Mesendoderm (in vitro differentiated cells): ENCODE results near the gene GNGT2. TPM values are rescaled to one million over a fixed set of nuclear protein-coding genes. Genes with fewer than 3 reads are reported as not detected.

Source experiments
- DNase-seq: peaks from one replicate; pipeline ENCODE4 v3.0.0; 2013
- H2AK5ac ChIP-seq: 2 replicates; pipeline ENCODE4 v1.6.1; 2013; ENCODE audit warnings: low read length, inconsistent platforms
- H2BK120ac ChIP-seq: 2 replicates; pipeline ENCODE4 v1.6.1; 2013; ENCODE audit warnings: low read depth, mild to moderate bottlenecking, low read length, moderate library complexity, mixed read lengths
- H2BK15ac ChIP-seq: replicated peaks from 2 replicates; pipeline ENCODE4 v1.6.1; 2013; ENCODE audit warnings: low read depth, mild to moderate bottlenecking, moderate library complexity
- H2BK5ac ChIP-seq: 2 replicates; pipeline ENCODE4 v1.6.1; 2013; ENCODE audit warnings: low read length, inconsistent platforms
- H3K18ac ChIP-seq: 2 replicates; pipeline ENCODE4 v1.6.1; 2013; ENCODE audit warnings: mild to moderate bottlenecking, low read length, mixed read lengths
- H3K23ac ChIP-seq: one replicate; pipeline ENCODE4 v1.6.1; 2013; ENCODE audit warnings: low read length
- H3K27ac ChIP-seq: 2 replicates; pipeline ENCODE4 v1.5.1; 2013; ENCODE audit warnings: low read depth, mild to moderate bottlenecking, inconsistent platforms, low read length, moderate library complexity
- H3K27me3 ChIP-seq: 2 replicates; pipeline ENCODE4 v1.6.1; 2013; ENCODE audit warnings: low read length, control low read depth, mild to moderate bottlenecking, inconsistent platforms; ENCODE audit not compliant: insufficient read depth, poor library complexity
- H3K36me3 ChIP-seq: 2 replicates; pipeline ENCODE4 v1.6.1; 2013; ENCODE audit warnings: low read length, inconsistent platforms; ENCODE audit not compliant: control insufficient read depth, insufficient read depth
- H3K4ac ChIP-seq: one replicate; pipeline ENCODE4 v1.6.1; 2013; ENCODE audit warnings: low read depth, mild to moderate bottlenecking, low read length, moderate library complexity
- H3K4me1 ChIP-seq: 2 replicates; pipeline ENCODE4 v1.6.1; 2013; ENCODE audit warnings: low read depth, low read length, inconsistent platforms; ENCODE audit not compliant: control insufficient read depth
- H3K4me2 ChIP-seq: 2 replicates; pipeline ENCODE4 v1.6.1; 2013; ENCODE audit warnings: low read length
- H3K4me3 ChIP-seq: 2 replicates; pipeline ENCODE4 v1.5.1; 2013; ENCODE audit warnings: mild to moderate bottlenecking, low read length
- H3K56ac ChIP-seq: one replicate; pipeline ENCODE4 v1.6.1; 2013; ENCODE audit warnings: low read length
- H3K79me1 ChIP-seq: 2 replicates; pipeline ENCODE4 v1.6.1; 2013; ENCODE audit warnings: low read length, inconsistent platforms
- H3K79me2 ChIP-seq: 2 replicates; pipeline ENCODE4 v1.6.1; 2013; ENCODE audit warnings: mild to moderate bottlenecking, low read length; ENCODE audit not compliant: control insufficient read depth, insufficient read depth
- H3K9ac ChIP-seq: 2 replicates; pipeline ENCODE4 v1.6.1; 2013; ENCODE audit warnings: low read length, inconsistent platforms
- H4K5ac ChIP-seq: one replicate; pipeline ENCODE4 v1.6.1; 2013; ENCODE audit warnings: low read length
- H4K8ac ChIP-seq: one replicate; pipeline ENCODE4 v1.6.1; 2013; ENCODE audit warnings: low read depth, mild to moderate bottlenecking, control low read depth, low read length, moderate library complexity
- WGBS: extraction: QIAGEN DNeasy Blood & Tissue Kit; methylation state at CpG from one replicate; pipeline ENCODE4 v1.1.7; 2013; ENCODE audit warnings: low lambda C conversion rate, missing lambda C conversion rate; ENCODE audit not compliant: insufficient coverage; ENCODE audit errors: extremely low coverage; 5-methylcytosine and 5-hydroxymethylcytosine counted together
- polyA plus RNA-seq, 2 experiments: library from polyadenylated mRNA; stranded (reverse); fragments of 200-250 nt; gene quantifications; one replicate each; pipeline ENCODE4 v1.2.3, GENCODE V29; 2013

The GNGT2 gene
- 1.0 TPM for polyA plus RNA-seq (2013, experiment 1 of 2)
- 1.1 TPM for polyA plus RNA-seq (2013, experiment 2 of 2)

DNA sequence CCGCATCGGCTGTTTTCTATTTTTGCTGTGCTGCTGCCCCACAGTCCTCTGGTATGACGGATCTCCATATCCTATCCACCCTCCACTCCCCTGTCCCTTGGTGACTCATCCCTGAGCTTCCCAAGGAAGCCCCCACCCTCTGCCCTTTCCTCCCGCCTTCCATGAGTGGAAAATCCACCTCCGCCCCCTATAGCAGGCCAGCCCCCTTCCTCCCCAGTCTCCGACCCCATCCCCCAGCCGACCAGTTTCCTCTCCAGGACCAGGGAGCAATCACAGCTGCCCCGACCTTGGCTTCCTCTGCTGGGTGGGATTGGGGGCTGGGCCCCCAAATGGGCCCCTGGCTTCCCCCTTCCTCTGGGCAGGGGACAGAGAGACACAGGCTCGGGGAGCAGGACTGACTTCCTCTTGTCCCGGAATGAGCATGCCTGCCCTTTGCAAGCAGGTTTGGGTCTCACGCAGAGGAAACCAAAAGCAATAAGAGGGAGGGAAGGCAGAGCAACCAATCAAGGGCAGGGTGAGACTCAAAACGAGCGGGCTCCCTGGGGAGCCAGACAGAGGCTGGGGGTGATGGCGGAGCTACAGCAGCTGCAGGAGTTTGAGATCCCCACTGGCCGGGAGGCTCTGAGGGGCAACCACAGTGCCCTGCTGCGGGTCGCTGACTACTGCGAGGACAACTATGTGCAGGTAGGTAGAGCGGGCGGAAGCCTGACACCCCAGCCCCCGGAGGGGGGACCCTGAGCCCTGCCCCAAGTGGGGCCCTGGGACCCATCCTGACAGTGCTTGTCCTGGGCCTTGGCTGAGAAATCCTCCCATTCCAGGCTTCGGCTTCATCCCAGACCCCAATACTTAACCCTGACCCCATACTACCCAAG is at the start of gene GNGT2, which contains the start of gene ABI3:
GNGT2 (minus strand) TSS at position 417 of the 872 bp plus-strand sequence. CDS start 3,152 bp downstream, outside the sequence.
ABI3 (plus strand) TSS at position 550 of the 872 bp plus-strand sequence; CDS start at position 568, 18 bp downstream.
- H2BK120ac ChIP-seq = no peak within 1 kb of the TSS
- no peak within 1 kb of the TSS for H3K23ac ChIP-seq
- peak within 1 kb of the TSS; percentile 30 for H4K8ac ChIP-seq
- H2BK5ac ChIP-seq = no peak within 1 kb of the TSS
- H3K4me3 ChIP-seq = no peak within 1 kb of the TSS
- H3K9ac ChIP-seq = peak within 1 kb of the TSS; percentile 46
- no CpG with 5 or more reads among the region's 22 CpGs for WGBS
- H3K27me3 ChIP-seq = no peaks in the 10 kb centered on the region
- no peak within 1 kb of the TSS for H2BK15ac ChIP-seq
- DNase-seq = peak; percentile 73
- no peak within 1 kb of the TSS for H3K27ac ChIP-seq
- H3K79me1 ChIP-seq = no peaks in the 10 kb centered on the region
- peaks cover 7% of the 10 kb centered on the region for H3K4me1 ChIP-seq
- no peak within 1 kb of the TSS for H4K5ac ChIP-seq
- peak within 1 kb of the TSS; percentile 20 for H3K4me2 ChIP-seq
- peak within 1 kb of the TSS; percentile 59 for H3K56ac ChIP-seq
- H3K18ac ChIP-seq = peak within 1 kb of the TSS; percentile 65
- no peak within 1 kb of the TSS for H3K4ac ChIP-seq
- no peaks in the 10 kb centered on the region for H3K36me3 ChIP-seq
- no peaks in the 10 kb centered on the region for H3K79me2 ChIP-seq
- no peak within 1 kb of the TSS for H2AK5ac ChIP-seq

DNA sequence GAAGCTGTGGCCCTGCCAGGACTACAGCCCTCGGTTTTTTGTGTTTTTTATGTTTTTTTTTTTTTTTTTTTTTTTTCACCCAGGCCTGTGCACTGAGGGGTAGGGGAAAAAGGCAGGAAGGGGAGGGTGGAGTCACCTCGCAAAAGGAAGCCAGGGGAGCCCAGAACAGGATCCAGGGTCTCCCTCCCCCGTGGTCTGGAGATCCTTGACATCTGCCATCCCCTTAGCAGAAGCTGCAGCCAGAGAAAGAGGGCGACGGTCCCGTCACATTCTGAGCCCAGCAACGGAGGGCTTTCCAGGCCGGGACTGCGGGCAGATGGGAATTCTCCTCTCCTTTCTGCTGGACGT is 49.3 kb upstream of the GNGT2 start:
- H3K4ac ChIP-seq = no peak overlapping the region
- no peak overlapping the region for H2BK5ac ChIP-seq
- H2BK120ac ChIP-seq = no peak overlapping the region
- H4K8ac ChIP-seq = no peak overlapping the region
- H3K4me2 ChIP-seq = peak overlapping the region; percentile 52
- H3K27me3 ChIP-seq = no peaks in the 10 kb centered on the region
- H3K56ac ChIP-seq = peak overlapping the region; percentile 82
- H3K4me3 ChIP-seq = no peak overlapping the region
- no peak overlapping the region for H2BK15ac ChIP-seq
- H3K9ac ChIP-seq = peak overlapping the region; percentile 64
- no peaks in the 10 kb centered on the region for H3K79me2 ChIP-seq
- H3K36me3 ChIP-seq = no peaks in the 10 kb centered on the region
- H3K18ac ChIP-seq = no peak overlapping the region
- no peaks in the 10 kb centered on the region for H3K79me1 ChIP-seq
- no peak overlapping the region for H2AK5ac ChIP-seq
- no peak for DNase-seq
- no CpG with 5 or more reads among the region's 10 CpGs for WGBS
- H3K23ac ChIP-seq = no peak overlapping the region
- no peaks in the 10 kb centered on the region for H3K4me1 ChIP-seq
- no peak overlapping the region for H3K27ac ChIP-seq
- H4K5ac ChIP-seq = no peak overlapping the region

DNA sequence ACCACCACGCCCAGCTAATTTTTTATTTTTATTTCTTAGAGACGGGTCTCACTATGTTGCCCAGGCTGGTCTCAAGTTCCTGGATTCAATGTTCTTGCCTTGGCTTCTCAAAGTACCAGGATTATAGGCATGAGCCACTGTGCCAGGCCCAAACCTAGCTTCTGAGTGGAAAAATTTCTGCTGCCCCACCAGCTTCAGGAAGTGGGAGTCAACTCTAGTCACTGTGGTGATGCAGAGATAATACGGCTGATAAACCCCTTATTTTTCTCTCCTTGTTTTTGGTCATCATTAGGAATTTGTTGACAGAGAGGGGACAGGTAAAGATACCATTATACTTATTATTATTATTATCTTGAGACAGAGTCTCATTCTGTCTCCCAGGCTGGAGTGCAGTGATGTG is 48.0 kb upstream of the GNGT2 start:
- Histone ChIP-seq H3K4me3 (no peak overlapping the region), H3K4ac (no peak overlapping the region), H3K23ac (no peak overlapping the region), H3K9ac (no peak overlapping the region), H2BK15ac (no peak overlapping the region), H3K56ac (no peak overlapping the region), H3K79me2 (no peaks in the 10 kb centered on the region), H2AK5ac (no peak overlapping the region), H3K79me1 (no peaks in the 10 kb centered on the region), H3K4me1 (no peaks in the 10 kb centered on the region), H4K8ac (no peak overlapping the region), H3K27ac (no peak overlapping the region), H2BK5ac (no peak overlapping the region), H3K36me3 (no peaks in the 10 kb centered on the region), H3K4me2 (no peak overlapping the region), H3K27me3 (no peaks in the 10 kb centered on the region), H3K18ac (no peak overlapping the region), H2BK120ac (no peak overlapping the region), H4K5ac (no peak overlapping the region)
- WGBS = no CpG with 5 or more reads among the region's 3 CpGs
- DNase-seq = no peak

DNA sequence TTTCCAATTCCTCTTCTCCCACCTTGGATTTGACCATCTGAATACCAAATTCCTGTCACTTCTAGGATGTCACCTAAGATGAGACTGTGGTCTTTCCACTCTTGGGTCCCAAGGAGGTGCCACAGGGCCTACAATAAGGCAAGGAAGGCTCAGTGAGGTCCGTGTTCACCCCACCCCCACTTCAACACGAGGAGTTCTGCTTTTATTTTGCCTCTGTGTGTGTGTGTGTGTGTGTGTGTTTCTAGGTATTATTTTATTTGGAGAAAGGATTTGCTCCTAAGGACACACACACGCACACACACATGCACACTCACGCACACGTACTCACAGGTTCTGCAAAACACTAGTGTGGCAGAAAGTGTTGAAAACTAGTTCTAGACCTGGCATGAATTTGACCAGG is 44.8 kb upstream of the GNGT2 start:
- H2BK120ac ChIP-seq = no peak overlapping the region
- H3K56ac ChIP-seq = no peak overlapping the region
- H3K27me3 ChIP-seq = no peaks in the 10 kb centered on the region
- H3K4me3 ChIP-seq = no peak overlapping the region
- H3K4me1 ChIP-seq = no peaks in the 10 kb centered on the region
- H3K27ac ChIP-seq = no peak overlapping the region
- H3K4ac ChIP-seq = no peak overlapping the region
- H3K4me2 ChIP-seq = no peak overlapping the region
- WGBS = no CpG with 5 or more reads among the region's 5 CpGs
- no peak overlapping the region for H2BK5ac ChIP-seq
- no peak overlapping the region for H4K5ac ChIP-seq
- no peaks in the 10 kb centered on the region for H3K79me1 ChIP-seq
- H2BK15ac ChIP-seq = no peak overlapping the region
- H3K36me3 ChIP-seq = no peaks in the 10 kb centered on the region
- H4K8ac ChIP-seq = no peak overlapping the region
- no peaks in the 10 kb centered on the region for H3K79me2 ChIP-seq
- no peak overlapping the region for H2AK5ac ChIP-seq
- H3K18ac ChIP-seq = no peak overlapping the region
- H3K9ac ChIP-seq = no peak overlapping the region
- DNase-seq = no peak
- H3K23ac ChIP-seq = no peak overlapping the region

DNA sequence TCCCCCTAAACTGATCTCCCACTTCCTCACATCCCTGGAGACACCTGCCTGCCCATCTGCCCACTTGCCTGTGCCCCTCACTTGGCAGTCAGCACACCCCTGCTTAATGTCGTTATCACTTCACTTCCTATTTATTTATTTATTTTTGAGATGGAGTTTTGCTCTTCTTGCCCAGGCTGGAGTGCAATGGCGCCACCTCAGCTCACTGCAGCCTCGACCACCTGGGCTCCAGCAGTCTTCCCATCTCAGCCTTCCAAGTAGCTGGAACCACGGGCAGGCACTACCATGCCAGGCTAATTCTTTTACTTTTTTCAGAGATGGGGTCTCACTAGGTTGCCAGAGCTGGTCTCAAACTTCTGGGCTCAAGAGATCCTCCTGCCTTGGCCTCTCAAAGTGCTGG is 43.7 kb upstream of the GNGT2 start:
- no peak overlapping the region for H3K18ac ChIP-seq
- H3K9ac ChIP-seq = no peak overlapping the region
- H3K79me1 ChIP-seq = no peaks in the 10 kb centered on the region
- H3K27ac ChIP-seq = no peak overlapping the region
- no peak overlapping the region for H2AK5ac ChIP-seq
- H3K4ac ChIP-seq = no peak overlapping the region
- no peak overlapping the region for H2BK15ac ChIP-seq
- H3K23ac ChIP-seq = no peak overlapping the region
- H3K4me2 ChIP-seq = no peak overlapping the region
- no peak for DNase-seq
- H4K5ac ChIP-seq = no peak overlapping the region
- whole genome bisulfite sequencing = no CpG with 5 or more reads among the region's 4 CpGs
- H3K4me3 ChIP-seq = no peak overlapping the region
- H2BK5ac ChIP-seq = no peak overlapping the region
- H2BK120ac ChIP-seq = no peak overlapping the region
- H3K4me1 ChIP-seq = no peaks in the 10 kb centered on the region
- H4K8ac ChIP-seq = no peak overlapping the region
- no peaks in the 10 kb centered on the region for H3K36me3 ChIP-seq
- H3K56ac ChIP-seq = no peak overlapping the region
- H3K79me2 ChIP-seq = no peaks in the 10 kb centered on the region
- no peaks in the 10 kb centered on the region for H3K27me3 ChIP-seq
